GM12892 (cell line): Measurements from ENCODE around the gene CD3E.
A peak's percentile ranks its signal among the peaks of the same experiment; 100 is the strongest.
"Not testable (repeated sequence)": the region's sequence is repeated elsewhere in the genome, so short reads cannot be mapped to it uniquely, and the experiment has no call there.

ENCODE experiments used
- DNase-seq: peaks from one replicate; pipeline ENCODE4 v3.0.0; 2011; ENCODE audit not compliant: insufficient read length
- FAIRE-seq: peaks from 2 replicates; lab custom pipeline; 2011; peaks lifted over from hg19 to GRCh38; lab: Jason Lieb, UNC
- POLR2A ChIP-seq: IDR thresholded peaks from 2 replicates; pipeline ENCODE4 v1.6.1; 2011; ENCODE audit warnings: low read depth, low read length, control low read depth
- POLR2AphosphoS5 ChIP-seq: IDR thresholded peaks from 2 replicates; pipeline ENCODE4 v1.6.1; 2011; ENCODE audit warnings: low read depth, low read length, control low read depth
- TAF1 ChIP-seq: IDR thresholded peaks from 2 replicates; pipeline ENCODE4 v1.6.1; 2011; ENCODE audit warnings: low read depth, mild to moderate bottlenecking, control low read depth, low read length, borderline replicate concordance

The CD3E gene

GRCh38 chr11:118294053-118294452, 10.5 kb upstream of the CD3E start:
- DNase-seq, result no peak
- TF ChIP-seq POLR2AphosphoS5 (no peak), POLR2A (no peak), TAF1 (no peak)
- no peak for FAIRE-seq

GRCh38 chr11:118295199-118295598, 9.3 kb upstream of the CD3E start:
- TF ChIP-seq TAF1 (no peak), POLR2A (no peak), POLR2AphosphoS5 (no peak)
- FAIRE-seq, result no peak
- DNase-seq, result no peak

- TF ChIP-seq TAF1 (no peak), POLR2A (no peak), POLR2AphosphoS5 (no peak)
- DNase-seq, result no peak
- peak; percentile 48 for FAIRE-seq
Observed at GRCh38 chr11:118295815-118296454, 8.6 kb upstream of the CD3E start.

GRCh38 chr11:118301600-118302195, 2.8 kb upstream of the CD3E start:
- FAIRE-seq (no peak), DNase-seq (no peak)
- no peak for TF ChIP-seq TAF1
- no peak for TF ChIP-seq POLR2AphosphoS5
- TF ChIP-seq POLR2A, result no peak

GRCh38 chr11:118304227-118304567, 333 bp upstream of the CD3E start:
- DNase-seq, result no peak
- no peak for FAIRE-seq

GRCh38 chr11:118305726-118306125, 1.2 kb downstream of the CD3E start:
- TF ChIP-seq POLR2AphosphoS5, result no peak
- TF ChIP-seq TAF1, result no peak
- TF ChIP-seq POLR2A, result no peak
- FAIRE-seq, result no peak
- DNase-seq, result no peak

More at GRCh38 chr11:118304227-118304567, 333 bp upstream of the CD3E start:
- TF ChIP-seq POLR2AphosphoS5 (no peak), POLR2A (no peak), TAF1 (no peak)

GRCh38 chr11:118306556-118306955, 2.0 kb downstream of the CD3E start:
- TF ChIP-seq TAF1, result no peak
- no peak for TF ChIP-seq POLR2AphosphoS5
- TF ChIP-seq POLR2A, result no peak
- DNase-seq, result no peak
- no peak for FAIRE-seq

GRCh38 chr11:118308995-118309528, 4.5 kb downstream of the CD3E start:
- not testable (repeated sequence) for FAIRE-seq, DNase-seq

- DNase-seq (no peak), FAIRE-seq (no peak)
- TF ChIP-seq TAF1 (no peak), POLR2A (no peak), POLR2AphosphoS5 (no peak)
Observed at GRCh38 chr11:118310271-118310670, 5.7 kb downstream of the CD3E start.

- TF ChIP-seq POLR2AphosphoS5, result no peak
- no peak for TF ChIP-seq TAF1
- TF ChIP-seq POLR2A, result no peak
- DNase-seq (no peak), FAIRE-seq (no peak)
Observed at GRCh38 chr11:118310781-118311485, 6.4 kb downstream of the CD3E start.

GRCh38 chr11:118311518-118311917, 7.0 kb downstream of the CD3E start:
- DNase-seq (no peak), FAIRE-seq (no peak)
- TF ChIP-seq POLR2A, result no peak
- TF ChIP-seq POLR2AphosphoS5, result no peak
- no peak for TF ChIP-seq TAF1

- FAIRE-seq (no peak), DNase-seq (no peak)
- TF ChIP-seq TAF1 (no peak), POLR2A (no peak), POLR2AphosphoS5 (no peak)
Observed at GRCh38 chr11:118312328-118312727, 7.8 kb downstream of the CD3E start.
